GM18517 (cell line): ENCODE data around the gene ALDH1A3.

Experiments used
- ATAC-seq: cut with Tn5 transposase; IDR thresholded peaks from one replicate; pipeline ENCODE4 v1.9.1; 2021; ENCODE audit warnings: mild to moderate bottlenecking, moderate library complexity; ENCODE audit not compliant: unreplicated experiment

The ALDH1A3 gene

DNA sequence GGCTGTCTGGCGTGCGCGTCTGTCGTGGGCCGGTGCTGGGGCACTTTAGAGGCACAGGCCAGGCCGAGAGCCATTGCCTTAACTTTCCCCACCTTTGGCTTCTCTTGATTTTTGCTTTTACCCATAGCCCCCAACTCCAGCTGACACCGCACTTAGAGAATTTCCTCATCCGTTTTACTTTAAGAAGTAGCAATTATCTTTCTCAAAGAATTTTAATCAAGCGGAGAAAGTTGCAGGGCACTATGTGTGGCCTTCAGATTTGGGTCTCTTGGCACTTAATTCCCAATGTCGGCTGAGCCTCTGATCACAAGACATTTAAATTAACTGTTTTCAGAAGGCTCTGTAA is 1.2 kb downstream of the ALDH1A3 start:
- no peak for ATAC-seq

DNA sequence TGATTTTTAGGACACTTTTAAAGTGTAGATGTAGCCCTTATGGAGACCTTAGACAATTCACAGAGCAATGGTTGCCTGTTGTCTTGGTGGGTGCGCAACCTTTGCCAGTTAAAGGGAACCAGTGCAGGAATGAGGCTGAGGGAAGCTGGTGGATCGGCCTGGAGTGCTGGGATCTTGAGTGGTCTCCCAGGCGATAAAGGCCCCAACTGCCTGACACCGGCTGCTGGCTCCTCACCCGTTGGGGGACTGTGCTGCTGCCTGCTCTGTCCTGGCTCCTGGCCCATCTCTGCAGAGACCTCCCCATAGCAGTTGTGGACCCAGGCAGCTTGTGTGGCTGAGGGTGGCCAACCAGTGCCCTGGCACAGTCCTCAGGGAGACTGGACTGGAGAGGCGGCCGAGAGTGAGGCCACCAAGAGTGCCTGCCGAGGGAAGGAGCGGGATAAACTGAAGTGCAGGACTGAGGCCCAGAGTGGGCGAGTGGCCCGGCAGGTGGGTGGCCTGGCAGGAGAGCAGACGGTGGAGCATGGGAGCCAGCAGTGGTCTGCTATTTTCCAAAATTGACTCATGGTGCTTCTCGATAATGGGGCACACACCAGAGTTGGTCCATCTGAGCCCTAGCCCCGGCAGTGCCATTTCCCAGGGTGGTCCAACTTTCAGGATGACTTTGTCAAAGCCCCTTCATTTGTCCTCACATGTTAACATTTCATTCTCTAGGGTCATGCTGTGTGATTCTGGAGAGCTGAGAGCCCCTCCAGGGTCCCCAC is 2.1 kb downstream of the ALDH1A3 start:
- ATAC-seq: no peak

DNA sequence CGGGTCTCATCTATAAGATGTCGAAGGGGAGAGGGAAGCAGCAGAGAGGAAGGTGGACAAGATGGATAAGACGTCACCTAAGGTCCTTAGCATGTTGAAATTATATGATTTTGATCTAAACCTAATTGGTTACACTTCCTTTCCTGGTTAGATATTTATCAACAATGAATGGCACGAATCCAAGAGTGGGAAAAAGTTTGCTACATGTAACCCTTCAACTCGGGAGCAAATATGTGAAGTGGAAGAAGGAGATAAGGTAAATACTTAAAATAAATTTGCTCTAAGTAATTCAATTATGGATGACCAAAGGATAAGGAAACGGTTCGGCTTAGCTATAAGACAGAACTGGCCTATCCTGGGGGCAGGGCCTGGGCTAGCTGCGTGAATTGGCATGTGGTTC is 5.5 kb downstream of the ALDH1A3 start:
- no peak for ATAC-seq

DNA sequence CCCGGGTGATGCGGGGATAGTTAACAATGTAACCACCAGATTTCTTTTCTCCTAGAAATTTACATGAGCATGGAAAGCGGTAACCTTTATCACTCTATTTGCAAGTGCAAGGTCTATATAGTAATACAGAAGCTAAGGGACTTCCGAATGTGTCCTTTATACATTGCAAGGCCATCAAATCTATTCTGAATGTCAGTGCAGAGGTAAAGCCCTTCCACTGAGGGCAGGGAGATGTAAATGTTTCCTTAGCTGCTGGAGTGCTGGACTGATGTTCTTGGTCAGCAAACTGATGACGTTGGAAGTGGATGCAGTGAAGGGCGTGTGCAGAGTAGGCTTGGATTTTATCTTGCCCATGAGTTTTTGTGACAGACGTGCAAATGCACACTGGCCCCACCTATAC is 6.2 kb downstream of the ALDH1A3 start:
- ATAC-seq: no peak

DNA sequence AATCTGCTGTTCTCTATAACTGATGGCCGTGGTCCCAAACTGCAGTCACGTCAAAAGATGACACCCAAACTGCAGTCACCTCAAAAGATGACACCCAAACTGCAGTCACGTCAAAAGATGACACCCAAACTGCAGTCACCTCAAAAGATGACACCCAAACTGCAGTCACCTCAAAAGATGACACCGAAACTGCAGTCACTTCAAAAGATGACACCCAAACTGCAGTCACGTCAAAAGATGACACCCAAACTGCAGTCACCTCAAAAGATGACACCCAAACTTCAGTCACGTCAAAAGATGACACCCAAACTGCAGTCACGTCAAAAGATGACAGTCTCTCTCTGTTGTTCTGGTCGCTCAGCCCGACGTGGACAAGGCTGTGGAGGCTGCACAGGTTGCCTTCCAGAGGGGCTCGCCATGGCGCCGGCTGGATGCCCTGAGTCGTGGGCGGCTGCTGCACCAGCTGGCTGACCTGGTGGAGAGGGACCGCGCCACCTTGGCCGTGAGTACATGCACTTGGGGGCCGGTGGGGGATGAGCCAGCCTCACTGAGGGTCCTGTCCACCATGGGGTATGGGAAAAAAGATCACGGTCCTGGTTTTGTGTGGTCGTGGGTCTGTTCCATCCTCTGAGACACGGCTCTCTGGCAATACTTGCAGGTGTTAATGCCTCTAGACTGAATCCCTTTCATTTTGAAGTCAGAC is 7.7 kb downstream of the ALDH1A3 start:
- ATAC-seq: no peak

DNA sequence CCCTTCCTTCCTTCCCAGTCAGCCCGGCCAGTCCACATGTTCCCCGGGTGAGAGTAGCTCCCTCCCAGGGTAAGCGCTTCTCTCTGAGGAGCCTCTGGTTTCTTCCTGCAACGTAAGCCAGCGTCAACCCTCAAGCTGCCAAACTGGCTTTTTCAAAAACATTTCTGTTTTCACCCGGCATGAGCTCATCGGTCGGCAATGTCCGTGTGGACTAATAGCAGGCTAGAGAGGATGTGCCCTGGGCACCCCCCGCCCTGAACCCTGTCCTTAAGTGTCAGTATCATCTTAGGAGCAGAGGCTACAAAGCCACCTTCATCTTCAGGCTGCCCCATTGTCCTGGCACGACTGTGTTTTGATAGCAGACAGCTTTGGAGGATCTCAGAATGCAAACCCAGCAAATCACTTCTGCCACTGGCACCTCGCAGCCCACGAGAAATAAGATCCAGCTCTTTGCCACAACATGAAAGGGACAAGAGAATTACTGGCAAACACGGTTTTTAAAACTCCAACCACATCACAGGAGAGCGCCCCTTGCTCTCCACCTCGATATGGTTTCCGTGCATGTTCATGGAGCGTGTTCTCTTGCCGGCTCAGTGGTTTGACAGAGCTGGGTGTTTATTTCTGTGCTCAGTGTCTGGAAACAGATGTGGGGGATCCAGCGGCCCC is 9.9 kb downstream of the ALDH1A3 start:
- ATAC-seq: no peak

DNA sequence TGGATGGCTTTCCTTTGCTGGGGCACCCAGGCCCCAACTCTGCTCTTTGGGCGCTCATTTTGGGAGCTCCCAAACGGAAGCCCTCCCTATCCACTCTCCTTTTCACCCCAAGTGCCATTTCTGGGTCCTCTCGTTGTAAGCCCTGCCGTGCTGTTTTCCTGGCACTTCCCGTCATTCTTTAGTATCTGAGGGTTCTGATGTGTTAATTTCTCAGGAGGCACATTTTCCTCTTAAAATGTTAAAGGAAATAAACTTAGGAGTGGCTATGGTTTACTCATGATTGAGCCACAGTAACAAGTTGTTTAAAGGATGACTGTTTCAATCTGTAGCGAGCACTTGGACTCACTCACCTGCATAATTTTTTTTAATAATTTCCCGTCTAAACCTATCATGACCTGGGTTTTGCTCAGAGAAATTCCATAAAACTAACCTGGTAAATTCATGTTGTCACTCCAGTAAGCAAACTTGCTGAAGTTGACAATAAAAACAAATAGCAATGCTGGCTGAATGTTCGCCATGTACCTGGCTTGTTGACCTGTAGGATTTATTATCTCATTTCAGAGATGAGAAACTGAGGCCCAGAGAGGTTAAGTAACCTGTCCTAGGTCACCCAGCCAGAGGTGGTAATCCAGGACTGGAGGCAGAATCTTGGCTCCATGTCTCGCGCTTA is 10.6 kb downstream of the ALDH1A3 start:
- ATAC-seq: no peak

DNA sequence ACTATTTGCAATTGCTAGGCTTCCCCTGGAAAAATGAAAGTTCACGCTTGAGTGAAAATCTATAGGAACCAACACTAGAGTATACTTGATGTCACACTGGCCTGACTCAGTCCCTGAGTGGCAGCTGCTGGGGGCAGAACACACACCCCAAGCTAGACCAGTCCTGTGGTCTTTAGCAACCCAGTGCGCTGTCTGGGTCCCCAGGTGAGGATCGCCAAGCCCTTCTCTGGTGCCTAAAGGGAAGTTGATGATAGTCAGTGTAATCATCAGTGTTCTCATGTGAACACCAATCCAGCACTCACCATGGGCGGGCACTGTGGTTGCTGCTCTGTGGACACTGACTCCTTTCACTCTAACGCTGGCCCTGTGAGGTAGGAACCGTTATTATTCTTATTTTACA is 11.2 kb downstream of the ALDH1A3 start:
- ATAC-seq: no peak

DNA sequence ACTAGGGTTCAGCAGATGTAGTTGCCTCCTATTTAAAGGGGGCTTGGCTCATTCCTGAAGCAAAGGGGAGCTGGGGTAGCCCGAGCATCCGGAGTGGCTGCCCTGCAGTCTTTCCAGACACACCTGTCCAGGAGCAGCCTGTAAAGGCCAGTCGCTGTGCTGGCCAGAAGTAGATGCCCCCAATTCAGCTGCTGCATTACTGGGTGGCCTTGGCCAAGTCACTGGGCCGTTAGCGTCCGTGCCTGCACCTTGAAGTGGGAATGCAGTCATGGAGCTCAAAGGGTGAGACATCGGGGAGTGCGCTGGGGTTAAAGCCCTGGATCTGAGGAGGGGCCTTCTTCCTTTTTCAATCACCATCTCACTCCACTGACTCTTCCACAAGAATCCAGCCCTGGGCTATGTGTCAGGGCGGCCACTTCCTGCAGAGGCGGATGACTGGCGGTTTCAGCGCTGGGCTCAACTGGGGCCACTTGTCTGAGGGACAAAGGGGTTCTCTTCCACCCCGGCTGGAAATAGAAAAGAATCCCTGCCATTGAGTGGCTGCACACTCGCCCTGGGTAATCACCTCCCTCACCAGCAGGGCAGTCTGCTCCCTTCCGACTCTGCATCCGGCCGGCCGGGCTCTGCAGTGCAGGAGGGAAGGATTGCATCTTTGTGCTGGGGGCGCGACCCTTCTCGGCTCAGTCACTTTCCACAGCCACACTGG is 11.8 kb downstream of the ALDH1A3 start:
- ATAC-seq: no peak

DNA sequence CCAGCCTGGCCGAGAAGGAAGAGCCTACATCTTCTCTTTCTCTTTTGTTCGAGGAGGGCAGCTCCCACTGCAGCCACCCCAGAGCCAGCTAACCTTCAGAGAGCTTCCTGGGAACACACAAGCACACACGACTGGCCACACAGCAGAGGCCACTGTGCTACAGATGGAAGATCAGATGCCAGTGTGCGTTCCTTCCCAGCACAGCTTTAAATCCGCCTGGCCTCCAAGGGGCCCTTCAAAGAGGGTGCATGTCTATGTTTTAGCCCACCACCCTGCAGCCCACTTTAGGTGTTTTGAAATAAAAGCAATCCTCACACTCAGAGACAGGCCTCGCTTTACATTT is 12.4 kb downstream of the ALDH1A3 start:
- no peak for ATAC-seq

DNA sequence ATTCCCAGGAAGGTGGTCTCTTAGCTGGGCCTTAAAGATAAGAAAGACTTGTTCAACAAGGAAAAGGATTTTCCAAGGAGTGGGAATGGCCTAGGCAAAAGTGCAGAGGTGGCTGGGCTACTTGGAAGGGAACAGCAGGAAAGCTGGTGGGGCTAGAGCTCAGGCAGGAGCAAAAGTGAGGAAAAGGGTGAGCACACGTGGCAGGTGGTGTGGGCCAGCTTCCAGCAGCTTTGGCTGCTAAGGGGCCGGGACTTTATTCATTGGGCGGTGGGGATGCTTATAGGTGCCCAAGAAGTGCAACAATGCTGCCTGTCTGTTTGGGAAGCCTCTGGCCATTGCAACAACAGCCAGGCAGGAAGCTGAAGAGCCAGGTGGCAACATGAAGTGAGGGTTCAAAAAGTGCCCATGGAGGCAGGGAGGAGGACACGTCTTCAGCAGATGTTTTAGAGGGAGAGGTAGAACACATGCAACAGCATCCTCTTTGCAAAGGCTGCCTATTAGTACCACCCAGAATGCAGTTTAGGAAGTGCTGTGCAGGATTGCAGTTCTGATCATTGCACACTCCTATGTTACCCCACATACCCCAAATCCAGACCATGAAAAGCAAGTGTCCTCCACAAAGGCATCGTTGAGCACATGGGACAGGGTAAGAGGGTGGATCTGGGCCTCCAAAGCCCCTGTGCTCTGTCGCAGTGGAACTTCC is 13.8 kb downstream of the ALDH1A3 start:
- ATAC-seq: no peak

DNA sequence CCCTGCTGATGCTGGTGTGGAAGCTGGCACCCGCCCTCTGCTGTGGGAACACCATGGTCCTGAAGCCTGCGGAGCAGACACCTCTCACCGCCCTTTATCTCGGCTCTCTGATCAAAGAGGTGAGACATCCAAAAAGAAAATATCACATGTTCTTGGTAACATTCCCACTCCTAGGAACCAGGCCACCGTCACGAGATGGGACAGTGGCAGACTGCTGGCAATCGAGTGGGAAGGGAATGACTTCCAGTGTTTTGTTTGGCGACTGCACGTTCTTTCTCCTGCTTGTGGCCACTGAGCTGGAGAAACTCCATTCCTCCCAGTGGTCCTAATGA is 14.3 kb downstream of the ALDH1A3 start:
- no peak for ATAC-seq

DNA sequence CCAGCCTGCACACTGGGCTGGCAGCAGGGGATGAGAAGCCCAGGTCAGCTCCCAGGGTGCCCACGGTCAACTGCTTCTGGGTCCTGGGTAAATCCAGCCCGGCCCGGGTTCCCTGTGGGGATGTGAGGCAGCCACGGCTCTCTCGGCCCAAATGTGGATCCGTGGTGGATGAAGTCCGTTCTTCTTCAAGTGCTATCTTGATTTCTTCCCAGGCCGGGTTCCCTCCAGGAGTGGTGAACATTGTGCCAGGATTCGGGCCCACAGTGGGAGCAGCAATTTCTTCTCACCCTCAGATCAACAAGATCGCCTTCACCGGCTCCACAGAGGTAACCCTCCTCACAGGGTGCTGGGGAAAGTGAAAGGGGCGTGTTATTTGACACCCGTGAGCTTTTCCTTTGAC is 16.1 kb downstream of the ALDH1A3 start:
- no peak for ATAC-seq

DNA sequence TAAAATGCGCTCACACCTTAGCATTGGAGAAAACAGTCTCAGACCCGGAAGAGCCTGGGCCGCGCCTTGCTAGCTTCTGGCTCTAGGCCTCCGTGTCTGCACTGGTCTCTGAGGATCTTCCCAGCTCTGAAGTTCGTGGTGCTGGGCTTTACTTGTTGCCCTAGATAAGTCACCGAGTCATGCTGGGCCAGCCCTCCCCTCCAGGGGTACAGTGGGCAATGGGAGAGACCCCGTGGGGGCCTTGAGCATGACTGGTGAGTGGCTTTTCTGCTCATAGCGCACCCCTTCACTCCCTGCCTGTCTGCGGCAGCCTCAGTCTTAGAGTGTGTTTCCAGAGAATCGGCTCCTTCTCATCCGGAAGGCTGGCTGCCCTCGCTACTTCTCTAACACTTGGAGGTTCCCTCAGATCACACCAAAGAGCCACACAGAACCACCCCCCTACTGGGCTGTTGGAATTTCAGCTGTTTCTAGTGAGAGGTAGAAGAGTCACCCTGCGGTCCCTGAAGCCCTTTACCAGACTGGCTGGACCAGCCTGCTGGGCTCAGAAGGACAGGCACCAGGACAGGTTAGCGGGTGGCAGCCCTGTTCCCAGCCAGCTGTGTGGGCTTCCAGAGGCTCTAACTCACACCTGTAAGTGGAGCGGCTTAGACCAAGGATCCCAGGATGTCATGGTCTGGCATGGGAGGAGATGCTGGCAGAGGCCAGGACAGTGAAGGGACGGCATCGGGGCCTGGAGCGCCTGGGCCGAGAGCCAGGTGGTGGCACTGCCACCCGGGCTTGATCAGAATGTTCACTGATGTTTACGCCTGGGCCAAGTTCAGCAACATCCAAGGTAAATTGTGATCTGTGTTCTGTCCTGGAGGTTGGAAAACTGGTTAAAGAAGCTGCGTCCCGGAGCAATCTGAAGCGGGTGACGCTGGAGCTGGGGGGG is 17.9 kb downstream of the ALDH1A3 start:
- no peak for ATAC-seq

DNA sequence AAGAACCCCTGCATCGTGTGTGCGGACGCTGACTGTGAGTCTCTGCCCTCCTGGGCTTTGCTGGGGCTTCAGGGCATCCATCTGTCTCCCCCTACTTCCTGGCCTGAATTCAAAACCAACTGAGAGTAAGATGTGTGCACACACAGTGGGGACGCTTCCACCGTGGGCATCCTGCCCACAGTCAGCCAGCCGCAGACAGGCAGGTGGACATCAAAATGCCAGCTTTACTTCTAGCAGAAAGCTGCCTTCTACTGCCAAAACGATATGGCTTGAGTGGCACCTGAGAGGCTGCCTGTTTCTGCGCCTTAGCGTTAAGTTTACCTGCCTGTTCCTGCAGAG is 18.5 kb downstream of the ALDH1A3 start:
- ATAC-seq: no peak

DNA sequence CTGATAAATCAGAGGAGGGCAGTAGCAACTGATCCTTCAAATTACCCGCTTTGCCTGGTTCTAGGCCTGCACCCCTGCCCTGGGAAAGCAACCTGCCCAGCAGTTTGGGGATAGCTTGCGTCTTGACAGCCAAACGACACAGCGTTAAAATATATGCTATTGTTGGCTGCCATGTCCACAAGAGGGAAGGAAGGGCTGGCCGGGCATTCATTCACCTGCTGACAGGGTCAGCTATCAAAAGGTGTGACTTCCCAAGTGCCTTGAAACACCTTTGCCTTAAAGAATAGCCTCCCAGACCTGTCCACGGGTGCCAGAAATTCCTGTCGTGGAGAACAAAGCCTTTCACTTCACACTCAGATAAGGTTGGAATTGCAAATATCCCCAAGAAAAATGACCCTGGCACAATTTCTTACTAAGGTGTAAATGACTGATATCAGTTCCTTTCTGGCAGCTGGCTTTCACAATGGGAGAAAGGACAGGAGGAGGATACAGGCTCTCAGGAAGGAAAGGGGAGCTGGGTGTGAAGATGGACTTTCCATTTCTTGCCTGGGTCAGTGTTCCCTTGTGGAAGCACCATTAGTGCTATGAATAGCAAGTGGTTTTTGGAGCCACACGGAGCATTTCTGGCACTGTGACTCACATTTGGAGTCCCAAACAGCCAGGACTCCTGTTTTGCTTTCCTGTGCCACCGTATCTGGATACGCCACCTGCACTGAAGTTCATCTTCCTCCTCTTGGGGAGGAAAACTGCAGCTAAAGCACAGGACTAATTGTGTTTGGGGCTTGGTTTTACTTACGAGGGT is 19.2 kb downstream of the ALDH1A3 start:
- ATAC-seq: no peak

DNA sequence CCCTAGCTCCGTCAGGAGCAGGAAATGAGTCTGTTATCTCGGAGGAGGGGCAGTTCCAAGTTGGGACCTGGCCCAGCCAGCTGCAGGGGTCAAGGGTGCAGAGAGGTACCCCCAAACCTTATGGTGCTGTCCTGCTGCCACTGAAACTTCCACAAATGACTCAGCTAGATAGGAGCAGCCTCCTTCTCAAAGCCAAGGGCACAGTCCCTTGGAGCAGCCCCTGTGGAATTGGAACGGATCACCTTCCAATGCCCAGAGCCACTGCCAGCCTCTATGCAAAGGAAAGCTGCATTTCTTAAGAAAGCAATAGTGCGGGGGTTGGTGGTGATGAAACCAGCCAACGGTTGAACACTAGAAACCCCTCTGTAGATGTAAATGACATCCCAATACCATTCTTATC is 20.0 kb downstream of the ALDH1A3 start:
- ATAC-seq: no peak

DNA sequence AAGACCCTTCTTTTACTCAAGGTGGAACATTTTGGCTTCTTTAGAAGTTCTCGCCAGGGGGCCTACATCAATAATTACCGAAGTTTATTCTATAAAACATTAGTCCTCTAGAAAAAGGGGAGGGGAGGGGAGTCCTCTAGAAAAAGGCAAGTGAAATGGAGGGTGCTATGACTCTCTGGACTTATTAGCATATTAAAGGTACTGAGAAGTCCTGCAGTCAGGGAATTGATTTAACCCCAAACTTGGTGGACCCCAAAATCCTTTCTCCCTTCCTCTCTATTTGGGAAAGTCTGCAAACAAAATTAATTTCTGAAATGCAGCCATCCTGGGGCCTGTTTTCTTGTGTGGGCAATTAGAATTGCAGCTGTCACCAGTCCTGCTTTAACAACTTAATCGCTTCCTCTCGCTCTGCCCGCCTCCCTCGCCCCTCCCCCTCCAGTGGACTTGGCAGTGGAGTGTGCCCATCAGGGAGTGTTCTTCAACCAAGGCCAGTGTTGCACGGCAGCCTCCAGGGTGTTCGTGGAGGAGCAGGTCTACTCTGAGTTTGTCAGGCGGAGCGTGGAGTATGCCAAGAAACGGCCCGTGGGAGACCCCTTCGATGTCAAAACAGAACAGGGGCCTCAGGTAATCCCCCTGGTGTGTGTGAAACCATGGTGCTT is 20.6 kb downstream of the ALDH1A3 start:
- ATAC-seq: no peak
